Measurements from ENCODE around the gene EBI3.
"Not testable (repeated sequence)": the region's sequence is repeated elsewhere in the genome, so short reads cannot be mapped to it uniquely, and the experiment has no call there.

EBI3 gene

DNA sequence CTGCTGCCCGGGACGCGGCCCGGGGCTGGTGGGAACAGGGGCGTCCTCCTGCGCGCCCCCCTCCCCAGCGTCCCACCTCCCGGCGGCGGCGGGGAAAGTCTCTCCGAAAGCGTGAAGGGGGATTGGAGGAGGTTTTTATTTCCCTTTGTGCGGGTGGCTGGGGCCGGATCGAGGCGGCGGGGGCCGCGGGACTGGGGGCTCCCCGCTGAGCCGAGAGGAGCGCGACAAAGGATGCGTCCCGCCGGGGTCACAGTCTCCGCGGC, 49.9 kb downstream of the EBI3 start:
- H3K9ac ChIP-seq (ENCODE audit: low read length in 2 of 2): no peak overlapping the region
- no peak overlapping the region for H3K4me3 ChIP-seq (ENCODE audit: low read length in 2 of 2)
- no peaks in the 10 kb centered on the region for H3K36me3 ChIP-seq (ENCODE audit: control insufficient read depth in 2 of 2, insufficient read depth in 2 of 2, low read length in 2 of 2)
- H3K4me1 ChIP-seq (ENCODE audit: control insufficient read depth, insufficient read depth, low read length): peaks cover 9% of the 10 kb centered on the region
- no peak overlapping the region for H3K27ac ChIP-seq (ENCODE audit: low read length)
- peaks cover 23 to 32% of the 10 kb centered on the region in 2 donors for H3K27me3 ChIP-seq (ENCODE audit: control insufficient read depth in 1 of 2, insufficient read depth in 2 of 2, low read length in 2 of 2)
- no peaks in the 10 kb centered on the region for H3K9me3 ChIP-seq (ENCODE audit: control insufficient read depth in 2 of 2, low read length in 2 of 2)

DNA sequence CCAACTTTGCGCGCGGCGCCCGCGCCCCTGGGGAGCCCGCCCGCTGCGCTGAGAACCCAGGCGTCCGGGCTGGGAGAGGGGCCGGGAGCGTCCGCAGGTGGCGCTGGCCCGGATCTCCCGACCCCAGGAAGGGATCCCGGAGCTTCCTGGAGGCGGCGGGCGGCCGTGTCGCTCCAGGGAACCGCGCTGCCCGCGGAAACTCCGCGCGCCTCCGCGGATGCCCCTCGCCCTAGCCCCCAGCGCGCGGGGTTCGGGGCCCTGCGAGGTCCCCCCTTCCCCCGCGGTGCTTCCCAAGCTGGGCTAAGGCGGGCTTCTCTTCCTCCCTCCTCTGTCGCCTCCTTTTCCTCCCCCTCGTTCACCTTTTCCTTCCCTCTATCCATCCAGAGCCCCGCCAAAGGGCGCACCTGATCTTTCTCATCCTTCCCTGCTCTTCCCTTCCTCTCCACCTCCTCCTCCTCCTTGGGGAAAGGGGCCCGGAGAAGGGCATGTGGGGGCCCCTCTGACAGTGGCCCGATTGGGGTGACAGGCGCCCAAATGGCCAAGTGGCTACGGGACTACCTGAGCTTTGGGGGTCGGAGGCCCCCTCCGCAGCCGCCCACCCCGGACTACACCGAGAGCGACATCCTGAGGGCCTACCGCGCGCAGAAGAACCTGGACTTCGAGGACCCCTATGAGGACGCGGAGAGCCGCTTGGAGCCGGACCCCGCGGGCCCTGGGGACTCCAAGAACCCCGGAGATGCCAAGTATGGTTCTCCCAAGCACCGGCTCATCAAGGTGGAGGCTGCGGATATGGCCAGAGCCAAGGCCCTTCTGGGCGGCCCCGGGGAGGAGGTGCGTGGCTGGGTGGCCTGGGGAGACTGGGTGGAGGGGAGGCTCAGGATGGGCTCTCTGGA, 50.5 kb downstream of the EBI3 start:
- Histone ChIP-seq H3K4me3 (ENCODE audit: low read length in 2 of 2) (no peak overlapping the region), H3K9ac (ENCODE audit: low read length in 2 of 2) (no peak overlapping the region), H3K27me3 (ENCODE audit: control insufficient read depth in 1 of 2, insufficient read depth in 2 of 2, low read length in 2 of 2) (peaks cover 27 to 37% of the 10 kb centered on the region in 2 donors), H3K36me3 (ENCODE audit: control insufficient read depth in 2 of 2, insufficient read depth in 2 of 2, low read length in 2 of 2) (no peaks in the 10 kb centered on the region), H3K27ac (ENCODE audit: low read length) (no peak overlapping the region), H3K4me1 (ENCODE audit: control insufficient read depth, insufficient read depth, low read length) (peaks cover 9% of the 10 kb centered on the region), H3K9me3 (ENCODE audit: control insufficient read depth in 2 of 2, low read length in 2 of 2) (no peaks in the 10 kb centered on the region)

GRCh38 chr19:4284176-4284958, 55.0 kb downstream of the EBI3 start:
- Histone ChIP-seq H3K9me3 (ENCODE audit: control insufficient read depth in 2 of 2, low read length in 2 of 2) (no peaks in the 10 kb centered on the region), H3K27ac (ENCODE audit: low read length) (no peak overlapping the region), H3K36me3 (ENCODE audit: control insufficient read depth in 2 of 2, insufficient read depth in 2 of 2, low read length in 2 of 2) (no peaks in the 10 kb centered on the region), H3K4me1 (ENCODE audit: control insufficient read depth, insufficient read depth, low read length) (peaks cover 7% of the 10 kb centered on the region), H3K4me3 (ENCODE audit: low read length in 2 of 2) (no peak overlapping the region), H3K9ac (ENCODE audit: low read length in 2 of 2) (no peak overlapping the region), H3K27me3 (ENCODE audit: control insufficient read depth in 1 of 2, insufficient read depth in 2 of 2, low read length in 2 of 2) (peaks cover 24 to 30% of the 10 kb centered on the region in 2 donors)

GRCh38 chr19:4284974-4285373, 55.7 kb downstream of the EBI3 start:
- H3K27ac ChIP-seq (ENCODE audit: low read length): no peak overlapping the region
- no peaks in the 10 kb centered on the region for H3K36me3 ChIP-seq (ENCODE audit: control insufficient read depth in 2 of 2, insufficient read depth in 2 of 2, low read length in 2 of 2)
- peaks cover 22 to 24% of the 10 kb centered on the region in 2 donors for H3K27me3 ChIP-seq (ENCODE audit: control insufficient read depth in 1 of 2, insufficient read depth in 2 of 2, low read length in 2 of 2)
- H3K9me3 ChIP-seq (ENCODE audit: control insufficient read depth in 2 of 2, low read length in 2 of 2): no peaks in the 10 kb centered on the region
- no peak overlapping the region for H3K4me3 ChIP-seq (ENCODE audit: low read length in 2 of 2)
- peaks cover 2% of the 10 kb centered on the region for H3K4me1 ChIP-seq (ENCODE audit: control insufficient read depth, insufficient read depth, low read length)
- H3K9ac ChIP-seq (ENCODE audit: low read length in 2 of 2): no peak overlapping the region

- H3K27ac ChIP-seq (ENCODE audit: low read length); H3K4me3 ChIP-seq (ENCODE audit: low read length in 2 of 2); H3K4me1 ChIP-seq (ENCODE audit: control insufficient read depth, insufficient read depth, low read length); H3K9ac ChIP-seq (ENCODE audit: low read length in 2 of 2); H3K9me3 ChIP-seq (ENCODE audit: control insufficient read depth in 2 of 2, low read length in 2 of 2); H3K36me3 ChIP-seq (ENCODE audit: control insufficient read depth in 2 of 2, insufficient read depth in 2 of 2, low read length in 2 of 2): not testable (repeated sequence)
- H3K27me3 ChIP-seq (ENCODE audit: control insufficient read depth in 1 of 2, insufficient read depth in 2 of 2, low read length in 2 of 2): peaks cover 14 to 19% of the 10 kb centered on the region in 2 donors
Observed at GRCh38 chr19:4286141-4286540, 56.8 kb downstream of the EBI3 start.
